Measurements from ENCODE around the gene DLGAP1.

The DLGAP1 gene

DNA sequence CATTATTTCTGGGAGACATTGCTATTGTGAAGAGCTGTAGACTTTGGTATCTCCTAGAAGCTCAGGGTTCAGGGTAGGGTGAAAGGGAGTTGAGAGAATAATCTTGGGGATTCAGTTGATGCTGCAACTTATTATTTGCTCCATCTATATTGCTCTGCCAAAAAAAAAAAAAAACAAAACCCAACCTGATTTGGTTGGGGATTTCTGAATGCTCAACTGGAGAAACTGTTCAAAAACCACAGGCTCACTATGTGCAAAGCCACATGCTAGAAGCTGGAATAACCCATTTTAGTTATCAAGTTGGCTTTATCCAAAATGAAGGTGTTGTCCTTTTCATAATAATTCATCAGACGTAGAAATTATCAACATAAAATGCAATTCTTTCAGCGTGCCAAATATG is 696.0 kb downstream of the DLGAP1 start:
- no peak for DNase-seq

GRCh38 chr18:3758531-3758930 is 696.6 kb downstream of the DLGAP1 start:
- no peak for DNase-seq

- DNase-seq: no peak
Measured at GRCh38 chr18:3757361-3757760, 697.7 kb downstream of the DLGAP1 start.

- DNase-seq: no peak
Measured at GRCh38 chr18:3753106-3753505, 702.0 kb downstream of the DLGAP1 start.

GRCh38 chr18:3748086-3748485 is 707.0 kb downstream of the DLGAP1 start:
- no peak for DNase-seq

DNA sequence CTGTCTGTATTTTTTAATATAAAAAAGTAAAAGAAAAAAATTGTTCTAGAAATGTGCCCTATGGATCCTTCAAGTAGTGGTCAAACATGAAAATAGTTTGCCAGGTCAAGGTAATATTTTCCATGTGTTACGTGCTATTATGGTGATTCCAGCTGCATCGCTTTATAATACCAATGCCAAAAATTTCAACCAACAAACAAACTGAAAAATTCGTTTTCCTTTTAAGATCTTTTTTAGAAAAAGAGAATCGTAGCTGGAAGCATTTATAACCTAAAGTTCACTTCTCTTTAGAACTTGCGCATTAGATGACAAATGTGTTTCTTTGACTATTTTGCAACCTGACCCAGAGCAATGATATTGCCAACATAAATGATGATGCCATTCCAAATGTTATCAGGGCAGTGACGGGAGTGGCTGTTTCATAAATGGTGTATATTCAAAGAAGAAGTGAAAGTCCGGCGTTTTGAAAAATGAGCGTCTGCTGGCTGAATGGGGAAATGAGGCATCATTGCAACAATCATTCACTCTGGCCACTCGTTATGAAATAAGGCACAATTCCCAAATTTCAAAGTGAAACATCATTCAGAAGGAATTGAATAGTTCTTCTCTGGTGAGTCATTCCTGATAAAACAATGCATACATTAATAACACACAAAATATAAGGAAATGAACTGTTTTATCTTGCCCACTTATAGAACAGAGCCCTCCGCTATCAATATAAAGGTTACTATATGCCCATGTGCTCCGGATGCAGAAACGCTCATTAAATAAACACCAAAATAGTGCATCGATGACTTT is 707.7 kb downstream of the DLGAP1 start:
- DNase-seq: no peak

- DNase-seq: no peak
Measured at GRCh38 chr18:3742541-3742940, 712.6 kb downstream of the DLGAP1 start.

- DNase-seq: no peak
Measured at GRCh38 chr18:3741333-3741732, 713.8 kb downstream of the DLGAP1 start.

DNA sequence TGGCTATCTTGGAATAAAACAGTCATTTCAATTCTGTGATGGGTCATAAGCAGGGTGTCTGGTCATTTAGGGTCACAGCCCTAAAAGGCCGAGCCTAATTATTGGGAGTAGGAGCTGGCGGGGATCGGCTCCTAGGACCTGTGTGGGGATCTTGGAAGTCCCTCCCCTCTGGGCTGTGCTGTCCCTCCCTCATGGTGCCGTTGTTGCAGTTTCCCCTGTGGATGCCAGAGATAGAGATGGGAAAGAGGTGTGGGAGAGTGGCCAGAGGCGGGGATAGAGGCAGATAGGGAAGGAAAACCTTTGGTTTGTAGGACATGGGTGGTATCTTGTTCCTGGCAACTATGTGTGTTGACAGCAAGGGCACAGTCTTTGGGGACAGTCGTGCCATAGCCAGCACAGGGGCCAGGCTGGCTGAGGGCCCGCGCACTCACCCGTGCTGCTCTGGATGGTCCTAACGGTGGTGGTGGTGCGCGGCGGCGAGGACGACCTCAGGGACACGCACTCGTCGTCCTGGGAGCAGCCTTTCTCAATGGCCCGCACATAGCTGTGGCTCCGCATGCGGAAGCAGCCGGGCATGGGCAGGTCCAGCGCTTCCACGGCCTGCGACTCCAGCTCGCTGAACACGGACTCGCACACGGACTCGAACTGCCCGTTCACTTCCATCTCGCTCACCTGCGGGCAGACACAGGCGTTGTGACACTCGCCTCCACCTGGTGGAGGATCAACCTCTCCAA is 726.2 kb downstream of the DLGAP1 start:
- no peak for DNase-seq

DNA sequence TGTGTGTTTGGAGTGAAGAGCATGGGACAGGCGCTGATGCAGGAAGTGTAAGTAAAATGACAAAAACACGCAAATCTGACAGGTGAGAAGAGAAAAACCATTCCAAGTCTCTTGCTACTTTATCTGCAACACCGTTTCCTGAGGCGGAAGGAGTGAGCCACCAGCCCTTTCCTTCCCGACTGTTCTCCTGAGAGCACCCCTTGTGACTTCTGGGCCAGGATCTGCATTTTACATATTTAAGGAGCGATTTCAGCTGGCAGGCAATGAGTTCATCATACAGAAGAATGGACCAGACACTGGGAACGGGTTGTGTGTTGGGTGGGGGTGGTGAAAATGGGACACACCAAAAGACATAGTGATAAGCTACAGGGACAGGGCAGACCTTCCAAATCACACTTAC is 727.8 kb downstream of the DLGAP1 start:
- no peak for DNase-seq

DNA sequence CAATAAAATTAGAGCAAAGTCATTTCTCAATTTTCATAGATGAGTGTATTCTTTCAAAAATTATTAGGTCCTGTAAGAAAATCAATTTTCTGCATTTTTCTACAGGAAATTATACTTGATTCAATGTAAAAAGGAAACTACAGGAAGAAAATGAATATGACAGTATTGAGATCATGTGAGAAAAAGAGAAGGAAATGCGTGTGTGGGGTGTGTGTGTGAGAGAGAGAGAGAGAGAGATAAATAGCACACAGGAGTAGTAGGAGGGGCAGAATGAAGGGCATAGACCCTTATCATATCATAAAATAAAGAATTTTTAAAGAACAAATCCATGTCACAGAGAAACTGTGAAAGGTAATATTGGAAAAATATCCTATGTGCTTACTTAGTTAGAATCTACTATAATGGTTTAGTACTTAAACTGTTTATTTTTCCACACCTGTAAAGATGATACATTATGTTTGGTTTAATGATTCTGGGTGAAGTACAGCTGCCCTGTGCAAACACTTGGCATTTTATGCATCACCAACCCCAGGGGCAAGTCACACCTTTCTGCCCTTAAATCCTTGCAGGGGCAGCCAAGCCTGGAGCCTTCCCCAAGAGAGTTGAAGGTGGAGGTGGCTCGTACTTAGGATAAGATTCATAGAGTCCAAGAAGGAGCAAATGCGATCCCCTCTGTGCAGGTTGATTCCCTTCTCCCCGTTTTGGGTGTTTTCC is 728.7 kb downstream of the DLGAP1 start:
- DNase-seq: no peak

DNA sequence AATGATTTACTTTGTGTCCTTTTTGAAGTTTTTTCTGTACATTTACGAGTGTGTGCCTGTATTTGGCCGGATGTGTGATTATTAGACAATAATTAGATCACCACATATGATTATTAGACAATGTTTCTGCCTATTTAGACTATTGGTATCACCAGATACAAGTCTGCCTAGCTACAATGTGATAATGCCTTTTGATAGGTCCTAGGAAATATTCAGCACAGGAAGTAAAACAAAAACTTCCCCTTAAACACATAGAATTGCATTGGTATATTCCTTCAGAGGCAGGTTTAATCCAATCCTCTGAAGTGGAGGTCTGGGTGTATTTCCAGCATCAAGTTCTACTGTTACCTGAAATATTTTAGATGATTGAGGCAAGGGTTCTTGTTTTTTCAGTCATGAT is 730.0 kb downstream of the DLGAP1 start:
- no peak for DNase-seq

DNA sequence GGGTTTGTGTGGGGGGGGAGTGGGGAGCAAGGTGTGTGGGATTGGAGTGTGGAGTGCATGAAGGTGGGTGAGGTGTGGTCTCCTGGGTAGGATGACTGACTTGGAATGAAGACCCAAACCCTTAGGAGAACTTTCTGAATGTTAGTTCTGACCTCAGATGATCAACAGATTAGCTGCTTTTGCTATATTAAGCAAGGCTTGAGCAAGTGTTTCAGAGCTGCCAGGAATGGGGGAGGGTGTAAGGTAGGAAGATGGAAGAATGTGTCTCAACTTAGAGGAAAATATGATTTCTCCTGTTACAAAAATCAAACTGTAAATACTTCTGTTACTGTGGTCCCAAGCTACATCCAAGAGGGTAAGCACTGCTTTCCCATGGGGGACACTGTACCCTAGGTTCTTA is 731.6 kb downstream of the DLGAP1 start:
- no peak for DNase-seq

DNA sequence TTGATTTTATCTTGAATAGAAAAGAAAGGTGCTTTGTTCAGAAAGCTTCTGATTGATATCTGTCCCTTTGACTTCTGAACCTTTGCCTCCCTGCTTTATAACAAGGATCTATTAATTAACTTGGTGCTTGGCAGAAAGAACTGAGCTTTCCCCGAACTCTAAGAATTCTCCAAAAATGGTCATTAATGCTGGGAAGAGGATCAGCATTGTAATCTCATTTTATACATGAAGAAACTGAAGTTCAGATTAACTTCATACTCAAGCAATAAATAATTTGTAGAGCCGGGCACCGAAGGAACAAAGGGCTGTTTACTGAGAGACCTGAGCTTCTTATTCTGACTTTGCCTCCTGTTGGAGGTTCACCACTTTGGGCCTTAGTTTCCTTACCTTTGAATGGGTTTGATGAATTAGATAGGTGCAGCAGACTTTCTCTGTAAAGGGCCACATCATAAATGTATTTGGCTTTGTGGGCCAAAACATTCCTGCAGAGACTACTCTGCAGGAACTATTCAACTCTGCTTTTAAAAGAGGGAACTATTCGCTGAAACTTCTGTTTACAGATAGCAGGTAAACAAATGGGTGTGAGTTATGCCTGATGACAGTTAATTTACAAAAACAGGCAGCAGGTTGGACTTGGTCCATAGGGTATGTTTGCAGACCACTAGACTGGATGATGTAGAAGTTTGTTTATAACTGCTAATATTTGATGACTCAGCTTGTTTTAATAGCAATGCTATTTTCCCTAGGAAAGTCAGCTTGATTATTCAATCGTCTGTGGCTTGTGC is 732.3 kb downstream of the DLGAP1 start:
- no peak for DNase-seq

- peak; percentile 44 for DNase-seq
Measured at GRCh38 chr18:3721771-3722648, 733.1 kb downstream of the DLGAP1 start.

- DNase-seq: no peak
Measured at GRCh38 chr18:3720818-3721545, 734.1 kb downstream of the DLGAP1 start.

DNA sequence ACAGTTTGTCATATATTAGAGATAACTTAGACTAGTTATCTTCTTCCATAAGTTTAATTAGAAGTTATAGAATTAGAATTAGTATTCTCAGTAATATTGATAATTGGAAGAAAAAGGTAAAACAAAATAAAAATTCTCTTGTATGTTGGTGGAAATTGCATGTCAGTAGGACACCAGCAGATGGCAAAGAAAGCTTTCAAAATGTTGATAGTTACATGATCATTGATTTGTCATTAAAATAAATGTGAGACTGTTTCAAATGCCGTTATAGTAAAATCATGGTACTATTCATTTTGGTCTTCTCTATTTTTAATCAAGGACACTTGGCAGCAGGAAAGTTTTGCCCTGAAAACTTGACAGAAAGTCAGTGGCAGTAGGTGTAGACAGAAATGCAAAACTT is 734.9 kb downstream of the DLGAP1 start:
- DNase-seq: no peak

- DNase-seq: no peak
Measured at GRCh38 chr18:3717376-3718025, 737.6 kb downstream of the DLGAP1 start.

- no peak for DNase-seq
Measured at GRCh38 chr18:3716116-3716660, 738.9 kb downstream of the DLGAP1 start.

Data from right kidney (tissue), 1 donor.